GM20000 (cell line): ENCODE measurements around the gene BIRC5.

Experiments
- DNase-seq: peaks from one replicate; pipeline ENCODE4 v3.0.0; 2012; ENCODE audit warnings: low spot score
- TF ChIP-seq, protein P1 (sequence below): IDR thresholded peaks from 2 replicates; pipeline ENCODE4 v1.5.1; 2012; ENCODE audit warnings: mild to moderate bottlenecking, control low read depth; ENCODE audit errors: extremely low read depth, missing control alignments

Gene BIRC5

DNA sequence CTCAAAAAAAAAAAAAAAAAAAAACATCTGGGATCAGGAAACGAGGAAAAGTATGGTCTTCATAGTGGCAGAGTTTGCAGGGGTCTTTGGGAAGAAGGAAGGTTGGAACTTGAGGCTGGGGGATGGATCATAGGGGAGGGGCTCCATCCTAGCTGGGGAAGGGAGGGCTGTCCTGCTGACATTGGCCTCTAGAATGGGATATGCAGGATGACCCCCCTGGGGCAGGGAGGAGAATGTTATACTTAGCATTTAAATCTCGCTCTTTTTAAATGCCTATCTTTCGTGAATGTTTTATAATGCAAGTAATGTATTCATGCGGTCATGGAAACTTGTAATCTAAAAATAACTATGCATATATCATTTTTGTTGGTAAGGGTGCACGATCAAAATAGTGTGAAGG lies 50.5 kb downstream of the BIRC5 start:
- DNase-seq = no peak
- TF ChIP-seq, protein P1, sequence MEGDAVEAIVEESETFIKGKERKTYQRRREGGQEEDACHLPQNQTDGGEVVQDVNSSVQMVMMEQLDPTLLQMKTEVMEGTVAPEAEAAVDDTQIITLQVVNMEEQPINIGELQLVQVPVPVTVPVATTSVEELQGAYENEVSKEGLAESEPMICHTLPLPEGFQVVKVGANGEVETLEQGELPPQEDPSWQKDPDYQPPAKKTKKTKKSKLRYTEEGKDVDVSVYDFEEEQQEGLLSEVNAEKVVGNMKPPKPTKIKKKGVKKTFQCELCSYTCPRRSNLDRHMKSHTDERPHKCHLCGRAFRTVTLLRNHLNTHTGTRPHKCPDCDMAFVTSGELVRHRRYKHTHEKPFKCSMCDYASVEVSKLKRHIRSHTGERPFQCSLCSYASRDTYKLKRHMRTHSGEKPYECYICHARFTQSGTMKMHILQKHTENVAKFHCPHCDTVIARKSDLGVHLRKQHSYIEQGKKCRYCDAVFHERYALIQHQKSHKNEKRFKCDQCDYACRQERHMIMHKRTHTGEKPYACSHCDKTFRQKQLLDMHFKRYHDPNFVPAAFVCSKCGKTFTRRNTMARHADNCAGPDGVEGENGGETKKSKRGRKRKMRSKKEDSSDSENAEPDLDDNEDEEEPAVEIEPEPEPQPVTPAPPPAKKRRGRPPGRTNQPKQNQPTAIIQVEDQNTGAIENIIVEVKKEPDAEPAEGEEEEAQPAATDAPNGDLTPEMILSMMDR = no peak

DNA sequence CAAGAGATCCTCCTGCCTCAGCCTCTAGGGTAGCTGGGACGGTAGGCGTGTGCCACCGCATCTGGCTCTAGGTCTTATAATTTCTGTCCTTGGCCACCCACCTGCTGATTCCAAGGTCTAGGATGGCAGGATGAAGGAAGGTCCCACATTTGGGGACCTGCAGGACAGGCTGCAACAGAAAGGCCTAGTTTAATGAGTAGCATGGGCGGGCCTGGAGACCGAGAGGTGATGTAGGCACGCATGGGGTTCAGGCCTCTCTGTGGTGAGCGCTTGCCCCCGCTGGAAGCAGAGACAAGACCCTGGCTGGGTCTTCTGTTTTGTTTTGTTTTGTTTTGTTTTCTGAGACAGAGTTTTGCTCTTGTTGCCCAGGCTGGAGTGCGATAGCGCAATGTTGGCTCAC lies 51.1 kb downstream of the BIRC5 start:
- TF ChIP-seq, protein P1 = no peak
- DNase-seq = no peak

DNA sequence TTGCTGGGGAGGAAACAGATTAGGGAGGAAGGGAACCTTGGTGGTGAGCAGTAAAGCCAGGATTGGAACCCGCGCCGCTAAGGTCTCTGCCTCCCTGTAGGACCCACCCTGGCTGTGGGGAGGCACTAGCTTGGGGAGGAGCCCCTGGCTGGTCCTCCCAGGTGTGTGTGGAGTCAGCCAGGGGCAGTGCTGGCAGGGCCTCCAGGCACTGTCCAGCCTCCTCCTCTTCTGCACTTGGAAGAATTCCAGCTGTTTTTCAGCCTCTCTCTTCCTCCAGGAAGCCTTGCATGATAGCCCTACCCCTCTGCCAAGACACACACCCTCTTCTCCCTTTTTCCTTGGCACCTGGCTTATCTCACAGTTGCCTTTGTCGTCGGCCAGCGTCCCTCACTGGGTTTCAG lies 52.2 kb downstream of the BIRC5 start:
- DNase-seq = no peak
- TF ChIP-seq, protein P1 = no peak

DNA sequence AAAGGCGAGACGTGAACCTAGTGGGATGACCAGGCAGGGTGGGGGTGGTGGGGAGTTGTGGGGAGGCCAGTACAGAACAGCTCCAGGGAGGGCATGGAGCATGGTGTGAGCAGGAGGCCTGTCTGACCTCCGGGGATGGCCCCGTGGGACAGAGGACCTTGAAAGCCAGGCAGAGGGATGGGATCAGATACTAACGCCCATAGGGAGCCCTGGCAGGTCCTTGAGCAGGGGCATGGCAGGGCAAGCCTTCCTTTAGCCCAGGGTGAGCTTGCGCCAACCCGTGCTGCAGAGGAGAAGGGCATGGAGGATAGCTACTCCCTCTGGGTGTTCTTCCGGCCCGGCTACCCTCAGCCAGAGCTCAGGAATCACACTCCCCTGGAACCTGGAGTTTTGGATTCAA lies 52.7 kb downstream of the BIRC5 start:
- TF ChIP-seq, protein P1 = no peak
- no peak for DNase-seq

DNA sequence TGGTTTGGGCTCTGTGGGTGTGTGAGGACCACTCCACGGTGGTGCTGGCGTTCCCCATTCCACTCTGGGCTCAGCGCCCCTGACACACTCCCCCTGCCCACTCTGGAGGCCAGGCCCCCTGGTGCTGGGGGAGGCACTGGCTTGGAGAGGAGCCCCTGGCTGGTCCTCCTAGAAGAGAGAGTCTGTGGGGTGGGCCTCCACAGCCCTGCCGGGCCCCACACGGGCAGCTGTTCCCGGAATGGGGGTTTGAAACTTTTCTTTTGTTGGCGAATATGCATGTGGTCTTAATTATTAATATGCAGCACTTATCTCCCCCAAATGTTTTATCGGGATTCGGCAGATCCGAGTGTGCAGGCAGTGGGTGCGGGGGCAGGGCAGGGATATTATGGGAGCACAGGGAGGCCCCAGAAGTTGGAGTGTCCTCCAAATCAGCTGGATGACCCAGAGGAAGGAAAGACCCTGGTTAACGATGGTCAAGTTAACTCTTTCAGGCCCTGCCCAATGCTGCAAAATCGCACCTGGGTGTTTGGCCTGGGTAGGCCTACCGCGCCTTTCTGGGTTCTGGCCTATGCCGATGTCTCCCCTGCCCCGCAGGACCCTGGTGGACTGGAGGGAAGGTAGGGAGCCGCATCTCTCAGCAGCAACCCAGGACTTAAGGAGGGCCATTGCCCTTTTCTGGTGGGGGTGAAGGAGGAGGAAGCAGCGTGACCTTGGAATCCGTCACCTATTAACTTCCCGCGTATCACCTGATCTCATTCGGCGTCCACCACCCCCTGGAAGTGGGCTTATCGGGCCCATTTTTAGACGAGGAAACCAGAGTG lies 53.4 kb downstream of the BIRC5 start:
- DNase-seq = no peak
- TF ChIP-seq, protein P1 = no peak

DNA sequence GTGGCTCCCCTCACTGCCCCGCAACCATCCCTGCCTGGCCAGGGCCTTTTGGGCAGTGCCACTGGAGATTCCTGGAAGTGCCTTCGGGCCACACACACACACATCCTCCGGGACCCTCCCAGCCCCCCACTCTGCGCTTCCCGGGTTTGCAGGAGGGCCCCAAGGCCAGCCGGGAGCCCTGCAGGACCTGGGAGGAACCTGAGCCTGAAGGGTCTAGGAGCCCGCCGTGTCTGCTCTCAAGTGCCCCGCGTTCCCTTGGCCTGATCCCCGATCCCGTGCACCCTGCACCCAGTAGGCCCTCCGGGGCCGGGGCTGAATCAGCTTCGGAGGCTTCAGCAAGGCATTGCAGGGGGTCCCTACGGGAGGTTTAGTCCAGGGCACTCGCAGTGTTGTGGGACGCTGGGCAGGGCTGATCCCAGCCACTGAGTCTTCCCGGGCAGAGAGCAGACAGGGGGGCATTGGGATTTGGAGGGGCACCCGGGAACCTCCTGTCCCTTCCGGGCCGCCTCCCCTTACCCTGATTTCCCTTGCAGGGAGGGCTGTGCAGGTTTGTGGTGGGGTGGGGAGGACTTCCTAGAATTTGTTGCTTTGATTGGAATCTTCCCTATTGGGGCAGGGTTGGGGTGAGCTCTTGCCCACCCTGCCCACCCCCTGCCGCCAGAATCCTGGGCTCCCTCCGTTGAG lies 54.3 kb downstream of the BIRC5 start:
- TF ChIP-seq, protein P1 = no peak
- no peak for DNase-seq

DNA sequence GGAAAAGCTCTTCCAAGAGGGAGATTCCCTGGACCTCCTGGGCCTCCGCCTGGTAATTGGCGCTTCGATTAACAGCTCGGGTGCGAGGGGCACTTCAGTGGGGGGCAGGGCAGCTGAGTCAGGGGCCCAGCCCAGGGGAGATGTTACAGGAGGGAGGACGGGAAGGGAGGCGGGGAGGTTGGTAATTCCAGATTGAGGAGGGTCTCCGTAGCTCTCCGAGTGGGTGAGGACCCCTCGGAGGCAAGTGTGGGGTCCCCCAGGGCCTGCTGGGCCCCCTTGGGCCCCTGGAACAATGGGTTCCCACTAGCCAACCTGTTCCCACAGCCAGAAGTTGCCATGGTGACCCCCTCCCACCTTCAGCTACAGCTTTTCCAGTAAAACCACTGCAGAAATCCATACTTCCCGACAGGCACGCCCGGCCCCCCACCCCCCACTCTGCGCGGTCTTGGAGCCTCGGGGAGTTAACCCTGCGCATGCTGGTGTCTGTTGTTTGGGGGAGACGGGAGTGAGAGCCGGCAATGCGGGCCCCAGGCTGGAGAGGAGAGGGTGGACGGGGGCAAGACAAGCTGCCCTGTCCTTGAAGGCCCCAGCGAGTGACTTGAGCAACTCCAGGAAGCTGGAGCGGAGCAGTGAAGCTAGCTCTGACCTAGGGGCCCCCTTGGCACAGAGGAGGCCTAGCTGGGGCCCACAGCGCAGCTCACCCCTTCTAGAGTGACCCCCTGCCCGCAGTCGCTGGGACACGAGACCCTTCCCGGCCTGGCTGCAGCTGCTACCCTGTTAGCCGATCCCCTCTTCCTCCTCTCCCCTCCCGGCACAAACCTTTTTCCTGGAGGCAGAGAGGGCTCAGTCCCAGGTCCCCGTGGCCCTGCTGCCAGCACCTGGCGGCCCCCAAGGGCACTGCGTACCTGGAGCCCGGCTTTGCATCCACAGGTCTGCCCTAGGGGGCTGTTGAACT lies 55.2 kb downstream of the BIRC5 start:
- TF ChIP-seq, protein P1 = no peak
- no peak for DNase-seq
